C4-2B (cell line): ENCODE results near the gene BCL2L1.

Source experiments
- H3K27ac ChIP-seq: fragments of 450-650 bp; 2 replicates; pipeline ENCODE4 v1.5.1; 2017
- CTCF ChIP-seq: fragments of 450-650 bp; conservative IDR thresholded peaks from 2 replicates; pipeline ENCODE4 v1.5.1; 2017; ENCODE audit warnings: mild to moderate bottlenecking
- ZFX ChIP-seq: fragments of 450-650 bp; IDR thresholded peaks from 2 replicates; pipeline ENCODE4 v1.6.1; 2017

Gene BCL2L1

GRCh38 chr20:31684153-31685015 lies 38.3 kb downstream of the BCL2L1 start:
- TF ChIP-seq CTCF (no peak), ZFX (no peak)
- H3K27ac ChIP-seq = no peak overlapping the region

- H3K27ac ChIP-seq = no peak overlapping the region
- TF ChIP-seq ZFX = no peak
- TF ChIP-seq CTCF = no peak
These were observed 39.7 kb downstream of the BCL2L1 start for GRCh38 chr20:31682927-31683326.

GRCh38 chr20:31682352-31682751 lies 40.3 kb downstream of the BCL2L1 start:
- peak overlapping the region; percentile 87 for H3K27ac ChIP-seq
- TF ChIP-seq ZFX (no peak), CTCF (no peak)

- peak overlapping the region; percentile 87 for H3K27ac ChIP-seq
- TF ChIP-seq CTCF (no peak), ZFX (no peak)
These were observed 40.9 kb downstream of the BCL2L1 start for GRCh38 chr20:31681769-31682168.

GRCh38 chr20:31681128-31681727 lies 41.4 kb downstream of the BCL2L1 start:
- TF ChIP-seq ZFX (no peak), CTCF (no peak)
- peak overlapping the region; percentile 87 for H3K27ac ChIP-seq

- peak overlapping the region; percentile 87 for H3K27ac ChIP-seq
- TF ChIP-seq ZFX (no peak), CTCF (no peak)
These were observed 42.2 kb downstream of the BCL2L1 start for GRCh38 chr20:31680286-31681127.
